H9 (cell line): ENCODE measurements around the gene RBMS3. TPM values are rescaled to one million over a fixed set of nuclear protein-coding genes. Genes with fewer than 3 reads are reported as not detected.

Source experiments
- DNase-seq: peaks from one replicate; pipeline ENCODE4 v3.0.0-alpha.2; 2017
- H2AFZ ChIP-seq: one replicate; pipeline ENCODE4 v1.6.1; 2013; ENCODE audit warnings: mild to moderate bottlenecking, low read length, control low read depth, moderate library complexity
- H2AK5ac ChIP-seq: 2 replicates; pipeline ENCODE4 v1.6.1; 2013; ENCODE audit warnings: low read length, control low read depth, mixed read lengths; ENCODE audit not compliant: insufficient read length
- H2BK120ac ChIP-seq: one replicate; pipeline ENCODE4 v1.6.1; 2013; ENCODE audit warnings: low read depth, mild to moderate bottlenecking, low read length, control low read depth, inconsistent platforms; ENCODE audit not compliant: poor library complexity, severe bottlenecking
- H2BK12ac ChIP-seq: 2 replicates; pipeline ENCODE4 v1.6.1; 2013; ENCODE audit warnings: low read length, control low read depth, mixed read lengths, low read depth; ENCODE audit not compliant: insufficient read length
- H2BK15ac ChIP-seq: 2 replicates; pipeline ENCODE4 v1.6.1; 2013; ENCODE audit warnings: low read depth, low read length, control low read depth
- H2BK20ac ChIP-seq: one replicate; pipeline ENCODE4 v1.6.1; 2013; ENCODE audit warnings: low read depth, mild to moderate bottlenecking, low read length, control low read depth, inconsistent platforms; ENCODE audit not compliant: poor library complexity, severe bottlenecking
- H2BK5ac ChIP-seq: 2 replicates; pipeline ENCODE4 v1.6.1; 2013; ENCODE audit warnings: low read length, control low read depth, mixed read lengths; ENCODE audit not compliant: insufficient read length
- H3K14ac ChIP-seq: 2 replicates; pipeline ENCODE4 v1.6.1; 2013; ENCODE audit warnings: low read length, control low read depth; ENCODE audit not compliant: insufficient read depth
- H3K18ac ChIP-seq: 2 replicates; pipeline ENCODE4 v1.6.1; 2013; ENCODE audit warnings: low read depth, mild to moderate bottlenecking, mixed read lengths, low read length, control low read depth; ENCODE audit not compliant: insufficient read length
- H3K23ac ChIP-seq: 2 replicates; pipeline ENCODE4 v1.6.1; 2013; ENCODE audit warnings: low read length, control low read depth, mixed read lengths, low read depth; ENCODE audit not compliant: insufficient read length
- H3K23me2 ChIP-seq: 2 replicates; pipeline ENCODE4 v1.6.1; 2013; ENCODE audit warnings: low read depth, mild to moderate bottlenecking, mixed read lengths, low read length, control low read depth; ENCODE audit not compliant: insufficient read length, poor library complexity, severe bottlenecking
- H3K27ac ChIP-seq: 2 replicates; pipeline ENCODE4 v1.5.1; 2013; ENCODE audit warnings: low read length, control low read depth, mixed read lengths, low read depth; ENCODE audit not compliant: insufficient read length
- H3K27me3 ChIP-seq: 2 replicates; pipeline ENCODE4 v1.6.1; 2013; ENCODE audit warnings: low read length, control low read depth, inconsistent platforms; ENCODE audit not compliant: insufficient read depth
- H3K4ac ChIP-seq: 2 replicates; pipeline ENCODE4 v1.6.1; 2013; ENCODE audit warnings: low read depth, mild to moderate bottlenecking, control low read depth, inconsistent platforms, low read length, moderate library complexity
- H3K4me1 ChIP-seq: 2 replicates; pipeline ENCODE4 v1.6.1; 2013; ENCODE audit warnings: low read length, control low read depth, inconsistent platforms; ENCODE audit not compliant: insufficient read depth
- H3K4me2 ChIP-seq: 2 replicates; pipeline ENCODE4 v1.6.1; 2013; ENCODE audit warnings: low read length, control low read depth, mixed read lengths; ENCODE audit not compliant: insufficient read length, insufficient read depth
- H3K56ac ChIP-seq: 2 replicates; pipeline ENCODE4 v1.6.1; 2013; ENCODE audit warnings: low read depth, mild to moderate bottlenecking, mixed read lengths, low read length, control low read depth; ENCODE audit not compliant: insufficient read length
- H3K79me1 ChIP-seq: 2 replicates; pipeline ENCODE4 v1.6.1; 2013; ENCODE audit warnings: low read depth, mild to moderate bottlenecking, moderate library complexity, low read length, control low read depth, inconsistent platforms; ENCODE audit not compliant: insufficient read depth, poor library complexity, severe bottlenecking
- H3K79me2 ChIP-seq: 2 replicates; pipeline ENCODE4 v1.6.1; 2013; ENCODE audit warnings: low read length, control low read depth, inconsistent platforms; ENCODE audit not compliant: insufficient read depth
- H3K9ac ChIP-seq: 2 replicates; pipeline ENCODE4 v1.6.1; 2013; ENCODE audit warnings: low read length, control low read depth, mixed read lengths; ENCODE audit not compliant: insufficient read length; ENCODE audit errors: extremely low read depth
- H3K9me3 ChIP-seq: one replicate; pipeline ENCODE4 v1.6.1; 2013; ENCODE audit warnings: low read depth, low read length, inconsistent platforms; ENCODE audit not compliant: control insufficient read depth
- H3T11ph ChIP-seq: one replicate; pipeline ENCODE4 v1.6.1; 2013; ENCODE audit warnings: mild to moderate bottlenecking, low read length, control low read depth, inconsistent platforms
- H4K20me1 ChIP-seq: one replicate; pipeline ENCODE4 v1.6.1; 2013; ENCODE audit not compliant: control insufficient read depth, insufficient read length, insufficient read depth
- H4K5ac ChIP-seq: 2 replicates; pipeline ENCODE4 v1.6.1; 2013; ENCODE audit warnings: low read depth, mild to moderate bottlenecking, mixed read lengths, low read length, control low read depth; ENCODE audit not compliant: insufficient read length
- H4K8ac ChIP-seq: replicated peaks from 2 replicates; pipeline ENCODE4 v1.6.1; 2013; ENCODE audit warnings: low read length, control low read depth, mixed read lengths, low read depth; ENCODE audit not compliant: insufficient read length
- H4K91ac ChIP-seq: 2 replicates; pipeline ENCODE4 v1.6.1; 2013; ENCODE audit warnings: low read depth, mild to moderate bottlenecking, moderate library complexity, mixed read lengths, low read length, control low read depth; ENCODE audit not compliant: insufficient read length
- H3K27ac Mint-ChIP-seq, 3 experiments: 2 replicates in 2 of 3; 3 replicates in 1 of 3; pipeline ENCODE4 v1.8.0; 2020 to 2021; ENCODE audit warnings: mixed read lengths in 3 of 3, mild to moderate bottlenecking in 1 of 3, moderate library complexity in 1 of 3
- H3K27me3 Mint-ChIP-seq: 2 replicates; pipeline ENCODE4 v1.8.0; 2021; ENCODE audit warnings: low read depth, mild to moderate bottlenecking, moderate library complexity, mixed read lengths
- H3K36me3 Mint-ChIP-seq, 3 experiments: 2 replicates in 2 of 3; 3 replicates in 1 of 3; pipeline ENCODE4 v1.8.0; 2020 to 2021; ENCODE audit warnings: low read depth in 3 of 3, mixed read lengths in 3 of 3; ENCODE audit not compliant: insufficient read depth in 1 of 3
- H3K4me1 Mint-ChIP-seq, 2 experiments: 2 replicates each; pipeline ENCODE4 v1.8.0; 2020; ENCODE audit warnings: mixed read lengths in 2 of 2
- H3K4me3 Mint-ChIP-seq, 2 experiments: 2 replicates in 1 of 2; 3 replicates in 1 of 2; pipeline ENCODE4 v1.8.0; 2020 to 2021; ENCODE audit warnings: mild to moderate bottlenecking in 2 of 2, mixed read lengths in 2 of 2, moderate library complexity in 1 of 2
- H3K9me3 Mint-ChIP-seq, 2 experiments: 2 replicates in 1 of 2; 3 replicates in 1 of 2; pipeline ENCODE4 v1.8.0; 2020; ENCODE audit warnings: mild to moderate bottlenecking in 2 of 2, mixed read lengths in 2 of 2, moderate library complexity in 1 of 2
- CTCF ChIP-seq: fragments of 200-600 bp; sonication (generic); conservative IDR thresholded peaks from 3 replicates; pipeline ENCODE4 v1.8.0; 2021; ENCODE audit warnings: antibody characterized with exemption, mild to moderate bottlenecking
- WGBS: extraction: QIAGEN DNeasy Blood & Tissue Kit; methylation state at CpG from one replicate; pipeline ENCODE4 v1.1.7; 2013; ENCODE audit warnings: missing lambda C conversion rate, low lambda C conversion rate, mixed read lengths; ENCODE audit not compliant: insufficient read length; ENCODE audit errors: extremely low coverage; 5-methylcytosine and 5-hydroxymethylcytosine counted together
- total RNA-seq: library from RNA; stranded (reverse); gene quantifications from 2 replicates; pipeline ENCODE4 v1.2.1, GENCODE V29; 2021

The RBMS3 gene
- total RNA-seq, 1 experiment from 2014 or later, result 8.1 TPM

GRCh38 chr3:29759411-29760225 is 478.7 kb downstream of the RBMS3 start:
- Histone ChIP-seq H4K5ac (no peak overlapping the region), H2AK5ac (no peak overlapping the region), H3K9ac (no peak overlapping the region), H3K9me3 (no peaks in the 10 kb centered on the region), H3K14ac (no peak overlapping the region), H3K23me2 (no peaks in the 10 kb centered on the region), H3K4me1 (peaks cover 11% of the 10 kb centered on the region; the same call in 1 of the 2 replicates), H2BK120ac (no peak overlapping the region), H3K56ac (no peak overlapping the region), H4K8ac (no peak overlapping the region), H3T11ph (no peak overlapping the region), H3K4ac (no peak overlapping the region), H3K79me2 (no peaks in the 10 kb centered on the region), H3K79me1 (no peaks in the 10 kb centered on the region), H4K91ac (no peak overlapping the region), H3K18ac (no peak overlapping the region), H3K27me3 (no peaks in the 10 kb centered on the region), H2BK5ac (no peak overlapping the region), H4K20me1 (no peaks in the 10 kb centered on the region), H3K23ac (no peak overlapping the region), H2BK15ac (no peak overlapping the region), H2AFZ (no peak overlapping the region), H3K4me2 (no peak overlapping the region), H2BK12ac (no peak overlapping the region), H2BK20ac (no peak overlapping the region), H3K27ac (no peak overlapping the region)
- H3K27me3 Mint-ChIP-seq, result no peaks in the 10 kb centered on the region
- H3K27ac Mint-ChIP-seq, result 0 out of 7 replicates have a peak overlapping the region, but pooled peaks of 1 of the 3 experiments have one; percentile 34
- H3K4me1 Mint-ChIP-seq, result peaks cover 17 to 37% of the 10 kb centered on the region in 2 experiments
- no peak for TF ChIP-seq CTCF
- no peak overlapping the region for H3K4me3 Mint-ChIP-seq
- DNase-seq, result no peak
- WGBS, result no CpG with 5 or more reads among the region's 9 CpGs
- H3K36me3 Mint-ChIP-seq, result no peaks in the 10 kb centered on the region
- H3K9me3 Mint-ChIP-seq, result no peaks in the 10 kb centered on the region
